SHP77 (cell line): ENCODE measurements around the gene ERFL.

ENCODE experiments used
- DNase-seq, 2 experiments: peaks; one replicate each; lab custom pipeline; 2025; lab: John Stamatoyannopoulos, UW

The ERFL gene

DNA sequence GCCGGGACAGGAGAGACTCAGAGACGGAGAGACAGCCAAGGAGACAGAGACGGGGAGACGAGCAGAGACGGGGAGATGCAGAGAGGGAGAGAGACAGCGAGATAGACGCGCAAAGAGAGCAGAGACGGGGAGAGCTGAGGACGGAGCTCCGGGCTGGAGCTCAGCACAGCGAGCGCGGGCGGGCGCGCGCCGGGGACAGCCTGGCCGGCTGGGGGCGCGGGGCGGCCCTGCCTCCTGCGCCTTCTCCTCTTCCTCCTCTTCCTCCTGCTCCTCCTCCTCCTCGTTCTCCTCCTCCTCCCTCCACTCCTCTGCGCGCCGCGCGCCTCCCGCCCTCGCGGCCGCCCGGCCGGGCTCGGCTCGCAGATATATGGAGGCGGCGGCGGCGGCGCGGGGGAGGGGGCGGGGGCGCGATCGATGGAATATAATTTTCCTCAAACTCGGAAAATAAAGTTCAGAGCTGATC is at the start of gene ERFL:
Gene ERFL (minus strand): TSS at position 229 of the 463 bp plus-strand sequence. CDS start 15,530 bp downstream, outside the sequence.
- no peak for DNase-seq

DNA sequence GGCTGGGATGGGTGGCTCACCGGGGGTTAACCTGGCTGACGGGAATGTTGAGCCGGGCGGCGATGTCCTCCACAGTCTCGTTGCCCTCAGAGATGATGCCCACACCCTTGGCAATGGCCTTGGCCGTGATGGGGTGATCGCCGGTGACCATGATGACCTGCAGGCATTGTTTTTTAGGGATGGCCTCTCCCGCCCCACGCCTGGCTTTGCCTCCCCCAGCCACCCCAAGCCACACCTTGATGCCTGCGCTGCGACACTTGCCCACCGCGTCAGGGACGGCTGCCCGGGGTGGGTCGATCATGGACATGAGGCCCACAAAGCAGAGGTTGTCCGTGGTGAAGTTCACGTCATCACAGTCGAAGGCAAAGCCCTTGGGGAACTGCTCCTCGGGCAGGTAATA is 49.7 kb upstream of the ERFL start:
- no peak for DNase-seq

DNA sequence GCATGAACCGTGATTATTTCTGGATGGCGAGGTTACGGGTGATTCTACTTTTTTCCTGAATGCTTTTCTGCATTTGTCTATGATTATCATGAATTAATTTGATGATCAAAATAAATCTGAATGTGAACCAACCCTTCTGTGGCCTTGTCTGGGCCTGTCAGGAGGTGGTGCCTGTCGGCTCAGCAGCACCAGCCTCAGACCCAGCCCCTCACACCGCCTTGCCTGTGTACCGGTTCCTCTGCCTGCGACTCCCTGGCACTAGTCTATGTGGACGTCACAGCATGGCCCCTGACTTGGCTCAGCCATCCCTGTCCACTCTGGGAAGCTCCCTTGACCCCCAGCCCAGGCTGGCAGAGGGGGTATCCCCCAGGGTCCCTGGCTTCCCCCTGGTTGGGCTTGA is 46.4 kb upstream of the ERFL start:
- DNase-seq: no peak

DNA sequence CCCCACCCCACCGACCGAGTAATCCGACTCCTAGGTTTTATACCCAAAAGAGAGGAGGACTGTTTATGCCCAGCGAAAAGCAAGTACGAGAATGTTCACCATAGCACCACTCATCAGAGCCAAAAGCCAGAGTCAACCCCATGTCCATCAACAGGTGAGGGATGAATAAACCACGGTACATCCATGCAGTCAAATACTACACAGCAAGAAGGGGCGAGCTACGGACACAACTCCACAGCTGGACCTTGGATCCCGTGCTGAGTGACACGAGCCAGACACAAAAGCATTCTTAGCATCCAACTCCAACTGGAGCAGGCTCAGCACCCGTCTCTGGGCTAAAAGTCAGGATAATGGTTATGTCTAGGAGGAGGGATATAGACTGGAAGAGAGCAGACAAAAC is 43.1 kb upstream of the ERFL start:
- DNase-seq: no peak

DNA sequence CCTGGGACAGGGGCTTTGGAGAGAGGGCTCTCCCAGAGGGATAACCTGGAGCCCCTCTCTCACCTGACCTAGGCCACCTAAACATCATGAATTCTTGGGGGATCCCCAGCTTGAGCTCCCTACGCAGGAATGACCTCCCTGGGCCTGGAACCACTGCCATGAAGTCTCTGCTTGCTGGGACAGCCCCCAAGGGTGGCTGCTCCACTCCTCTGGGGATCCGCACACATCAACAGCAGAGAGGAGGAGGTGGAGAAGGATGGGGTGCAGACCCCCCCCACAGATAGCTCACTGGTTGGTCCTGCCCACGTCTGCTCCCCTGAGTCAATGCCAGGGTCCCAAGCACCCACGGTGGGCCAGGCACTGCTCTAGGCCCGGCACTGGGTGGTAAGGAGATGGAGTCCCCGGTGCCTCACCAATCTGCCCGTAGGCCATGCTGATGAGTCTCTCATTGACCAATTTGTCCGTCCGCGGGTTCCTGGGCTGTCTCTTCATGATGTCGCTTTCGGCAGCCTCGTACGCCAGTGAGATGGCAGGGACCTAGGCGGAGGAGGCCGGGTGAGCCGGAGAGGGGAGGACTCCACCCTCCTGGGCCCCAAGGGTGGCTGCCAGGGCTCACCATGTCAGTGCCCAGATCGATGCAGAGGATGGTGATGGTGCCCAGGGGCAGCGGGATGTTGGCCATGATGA is 41.7 kb upstream of the ERFL start:
- DNase-seq: no peak

DNA sequence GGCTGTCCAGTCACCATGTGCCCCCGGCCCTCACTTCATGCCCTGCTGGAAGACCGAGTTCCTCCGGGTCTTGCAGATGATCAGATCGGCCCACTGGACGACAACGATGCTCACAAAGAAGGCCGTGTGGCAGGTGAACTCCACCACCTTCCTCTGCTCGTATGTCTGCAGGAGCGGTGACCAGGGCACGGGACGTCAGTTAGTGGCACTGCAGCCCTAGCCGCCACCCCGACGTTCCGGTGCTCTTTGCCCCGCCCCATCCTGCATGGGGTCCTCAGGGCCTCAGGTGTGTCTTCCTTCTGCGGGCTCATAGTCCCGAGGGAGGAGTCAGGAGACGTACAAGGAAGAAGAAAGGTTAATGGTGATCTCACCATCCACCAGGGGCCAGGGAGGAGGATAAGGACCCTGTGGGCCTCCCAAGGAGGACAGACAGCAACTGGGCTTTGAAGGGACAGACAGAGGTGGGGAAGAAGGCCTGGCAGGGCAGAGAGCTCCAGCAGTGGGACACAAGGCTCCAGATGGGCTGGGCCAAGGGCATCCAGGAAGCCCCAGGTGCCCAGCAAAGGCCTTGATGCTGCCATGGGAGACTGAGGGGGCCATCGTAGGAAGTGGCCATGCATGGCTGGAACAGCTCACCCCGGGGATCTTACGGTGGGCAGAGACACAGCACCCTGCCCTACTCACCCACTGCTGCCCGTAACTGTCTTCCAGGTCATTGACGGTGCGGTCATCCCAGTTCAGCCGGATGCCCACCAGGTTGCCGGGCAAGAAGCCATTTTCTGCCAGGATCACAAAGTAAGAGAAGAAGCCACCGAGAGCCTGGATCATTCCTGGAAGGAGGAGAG is 40.7 kb upstream of the ERFL start:
- no peak for DNase-seq

DNA sequence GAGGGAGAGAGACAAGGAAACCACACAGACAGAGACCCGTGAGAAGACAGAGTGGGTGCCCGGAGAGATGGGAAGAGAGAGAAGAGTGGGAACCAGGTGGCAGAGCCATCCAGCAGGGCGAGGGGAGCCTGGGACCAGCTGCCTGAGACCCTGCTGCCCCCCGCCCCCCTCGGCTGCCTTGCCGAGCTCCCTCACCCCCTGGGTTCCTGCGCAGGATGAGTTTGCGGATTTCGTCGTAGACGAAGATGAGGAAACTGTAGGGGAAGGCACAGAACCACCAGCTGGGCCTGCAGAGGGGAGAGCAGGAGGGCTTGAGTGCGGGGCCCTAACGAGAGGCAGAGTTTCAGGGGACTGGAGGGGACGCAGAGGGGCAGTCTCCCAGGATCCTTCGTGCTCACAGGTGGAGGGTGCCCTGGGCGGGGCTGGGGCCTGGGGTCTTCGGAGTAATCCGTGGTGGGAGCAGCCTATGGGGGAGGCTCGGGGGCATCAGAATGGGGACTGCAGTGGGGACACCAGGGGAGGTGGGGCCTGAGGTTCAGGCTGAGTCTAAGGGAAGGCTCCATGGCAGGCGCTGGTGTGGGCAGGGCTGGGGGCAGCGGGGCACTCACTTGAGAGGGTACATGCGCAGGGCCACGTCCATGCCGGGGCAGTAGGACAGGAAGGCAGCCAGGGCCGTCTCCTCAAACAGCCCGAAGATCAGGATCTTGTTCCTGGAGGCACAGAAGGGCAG is 39.0 kb upstream of the ERFL start:
- DNase-seq: no peak

DNA sequence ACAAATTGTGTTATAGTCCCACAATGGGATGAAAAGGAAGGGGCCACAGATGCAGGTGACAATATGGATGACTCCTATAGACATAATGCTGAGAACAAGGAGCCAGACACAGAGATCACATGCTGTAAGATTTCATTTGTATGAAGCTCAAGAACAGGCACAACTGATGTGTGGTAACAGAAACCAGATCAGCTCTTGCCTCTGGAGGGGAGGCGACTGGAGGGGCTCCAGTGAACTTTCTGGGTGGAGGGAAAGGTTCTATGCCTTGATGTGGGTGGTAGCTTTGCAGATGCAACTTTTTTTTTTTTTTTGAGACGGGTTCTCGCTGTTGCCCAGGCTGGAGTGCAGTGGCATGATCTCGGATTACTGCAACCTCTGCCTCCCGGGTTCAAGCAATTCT is 36.9 kb upstream of the ERFL start:
- DNase-seq: no peak

DNA sequence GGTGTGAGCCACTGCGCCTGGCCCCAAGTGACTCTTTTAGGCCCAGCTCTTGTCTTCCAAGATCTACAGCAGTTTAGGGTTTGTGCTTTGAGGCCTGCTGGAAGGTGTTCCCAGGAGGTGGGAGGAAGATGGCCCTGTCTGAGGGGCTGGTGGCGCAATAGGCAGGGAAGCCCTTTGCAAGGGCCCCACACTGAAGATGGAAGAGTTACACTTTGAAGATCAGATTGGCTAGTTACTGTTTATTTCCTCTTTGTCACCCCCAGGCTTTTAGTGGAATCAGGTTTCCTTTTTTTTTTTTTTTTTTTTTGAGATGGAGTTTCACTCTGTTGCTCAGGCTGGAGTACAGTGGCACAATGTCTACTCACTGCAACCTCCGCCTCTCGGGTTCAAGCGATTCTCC is 32.7 kb upstream of the ERFL start:
- no peak for DNase-seq

DNA sequence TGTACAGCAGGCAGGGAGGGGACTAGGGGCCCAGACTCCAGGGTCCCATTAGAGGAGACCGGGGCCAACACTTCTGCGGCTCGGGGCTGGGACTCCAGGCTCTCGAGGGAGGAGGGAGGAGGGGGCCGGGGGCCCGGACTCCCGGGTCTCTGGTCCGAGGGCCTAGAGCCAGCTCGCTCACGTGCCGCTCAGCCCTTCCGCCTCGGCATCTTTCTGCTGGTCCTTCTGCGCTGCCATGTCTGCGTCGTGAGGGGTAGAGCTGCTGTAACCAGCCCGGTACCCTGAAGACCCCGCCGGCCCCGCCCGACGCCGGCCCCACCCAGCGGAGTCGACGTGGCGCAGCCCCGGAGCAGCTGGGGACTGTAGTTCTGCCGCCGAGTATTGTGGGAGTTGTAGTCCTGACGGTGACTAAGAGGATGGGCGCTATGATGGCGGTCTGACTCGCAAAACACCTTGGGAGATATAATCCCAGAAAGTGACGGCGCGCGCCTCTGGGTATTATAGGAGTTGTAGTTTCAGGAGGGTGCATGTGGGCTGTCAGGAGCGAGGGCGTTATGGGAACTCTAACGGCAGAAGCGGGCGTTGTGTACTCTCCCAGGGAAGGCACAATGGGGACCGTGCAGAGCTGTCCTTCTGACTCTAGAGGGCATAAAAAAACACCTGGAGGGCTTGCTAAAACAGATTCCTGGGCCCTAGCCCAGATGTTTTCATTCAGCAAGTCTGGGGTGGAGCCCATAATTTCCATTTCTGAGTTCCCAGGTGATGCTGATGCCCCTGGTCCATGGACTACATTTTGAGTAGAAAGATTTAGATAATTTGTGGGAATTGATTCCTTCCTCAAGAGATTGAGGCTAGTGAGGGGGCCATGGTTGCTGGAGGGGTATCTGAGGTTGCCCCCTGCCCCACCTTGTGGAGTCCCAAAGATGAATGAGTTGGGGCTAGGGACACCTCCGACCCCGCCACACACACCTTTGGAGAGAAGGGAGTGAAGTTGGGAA is 31.1 kb upstream of the ERFL start, which contains the start of gene RABAC1:
Gene RABAC1 (minus strand): TSS at position 266 of the 998 bp plus-strand sequence. CDS start 29 bp downstream, at position 237.
- DNase-seq: peak; percentile 90 to 92

DNA sequence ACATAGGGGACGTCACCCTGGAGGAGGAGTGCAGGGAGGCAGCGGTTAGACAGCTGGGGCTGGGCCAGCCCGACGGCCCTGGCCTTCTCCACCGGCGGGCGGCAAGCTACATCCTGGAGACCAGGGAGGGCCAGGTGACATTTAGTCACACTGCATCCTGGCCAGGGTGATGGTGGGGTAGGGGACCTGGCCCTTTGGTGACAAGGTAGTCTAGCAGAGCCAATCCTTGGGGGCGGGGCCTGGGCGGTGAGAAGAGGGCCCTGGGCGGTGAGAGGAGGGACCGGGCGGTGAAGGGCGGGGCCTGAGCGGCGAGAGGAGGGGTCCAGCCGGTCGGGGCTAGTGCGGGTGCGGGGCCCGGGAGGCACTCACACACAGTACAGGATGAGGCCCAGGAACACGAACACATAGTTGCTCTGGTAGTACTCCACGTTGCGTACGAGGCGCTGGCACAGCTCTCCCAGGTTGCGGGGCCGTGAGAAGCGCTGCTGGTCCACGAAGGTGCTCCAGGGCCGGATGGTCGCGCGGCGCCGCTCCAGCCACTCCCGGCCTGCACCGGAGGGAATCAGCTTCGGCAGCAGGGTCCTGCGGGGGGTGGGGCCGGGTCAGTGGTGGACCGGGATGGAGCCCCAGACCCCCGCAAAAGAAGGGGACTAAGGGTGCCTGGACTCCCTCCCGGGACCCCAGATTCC is 30.3 kb upstream of the ERFL start:
- DNase-seq: peak; percentile 73 to 83

DNA sequence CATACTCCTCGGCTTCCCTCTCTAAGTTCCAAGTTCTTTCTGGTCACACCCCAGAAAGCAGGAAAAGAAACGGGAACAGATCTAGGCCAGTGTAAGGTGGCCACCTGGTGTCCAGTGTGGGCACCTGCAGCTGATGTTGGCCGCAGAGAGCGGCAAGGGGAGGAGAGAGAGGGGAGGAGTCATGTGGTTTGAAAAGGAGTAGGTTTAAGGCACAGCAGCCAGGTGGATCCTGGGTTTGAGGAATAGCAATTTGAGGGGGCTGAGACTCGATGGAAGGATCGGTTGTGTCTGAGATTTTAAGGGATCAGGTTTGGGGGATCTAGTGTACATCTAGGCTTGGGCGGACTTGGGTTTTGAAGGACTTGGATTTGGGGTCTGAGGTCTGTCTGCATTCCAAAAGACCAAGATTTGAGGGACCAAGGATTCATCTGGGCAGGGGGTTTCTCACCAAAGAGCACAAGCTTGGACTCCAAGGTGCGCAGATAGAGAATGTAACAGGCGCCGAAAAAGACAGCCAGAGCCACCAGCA is 29.7 kb upstream of the ERFL start:
- DNase-seq: peak; percentile 74 to 75

DNA sequence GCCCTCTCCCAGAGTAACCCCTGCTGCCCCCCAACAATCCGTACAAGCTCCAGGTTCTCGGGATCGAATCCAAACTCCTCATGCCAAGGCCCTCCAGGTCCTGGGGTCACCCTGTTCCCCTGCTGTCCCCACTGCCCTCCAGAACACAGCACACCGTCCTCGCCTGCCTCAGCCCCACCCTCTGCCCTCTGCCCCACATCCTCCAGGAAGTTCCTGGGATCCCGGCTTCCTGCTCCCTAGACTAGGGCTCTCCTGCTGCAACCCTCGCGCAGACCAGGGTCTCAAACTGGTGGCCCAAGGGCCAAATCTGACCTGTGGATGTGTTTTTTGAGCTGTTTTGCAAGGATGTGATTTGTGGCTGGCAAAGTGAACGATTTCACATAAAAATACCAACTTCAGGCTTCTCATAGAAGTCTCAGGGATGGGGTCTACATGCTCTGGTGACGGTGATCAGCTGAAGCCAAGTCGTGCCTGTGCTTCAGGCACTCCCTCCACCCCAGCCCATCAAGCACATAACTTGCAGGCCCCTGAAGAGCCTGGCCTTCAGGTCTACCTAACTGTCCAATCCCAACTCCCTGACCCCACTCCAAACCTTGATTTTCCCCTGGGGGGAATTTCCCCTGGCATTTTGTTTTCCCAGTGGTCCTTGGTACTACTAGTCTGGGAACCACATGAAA is 29.1 kb upstream of the ERFL start:
- no peak for DNase-seq

DNA sequence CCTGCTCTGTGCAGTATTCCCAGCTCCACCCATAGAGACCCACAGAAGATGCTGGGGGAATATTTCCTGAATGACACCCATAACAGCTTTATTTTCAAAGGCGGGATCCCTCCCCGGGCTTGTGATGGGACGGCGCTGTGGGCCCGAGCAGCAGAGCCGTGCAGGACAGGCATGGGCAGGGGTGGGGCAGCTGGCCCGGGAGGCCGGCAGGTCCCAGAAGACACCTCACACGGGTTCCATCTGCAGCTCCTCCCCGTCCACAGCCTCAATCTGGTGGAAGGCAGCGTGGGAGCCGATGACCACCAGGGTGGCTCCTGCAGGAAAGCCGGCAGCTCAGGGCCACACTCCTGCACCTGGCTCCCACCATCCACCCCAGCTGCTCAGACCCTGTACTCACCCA is 28.4 kb upstream of the ERFL start:
- DNase-seq: no peak

DNA sequence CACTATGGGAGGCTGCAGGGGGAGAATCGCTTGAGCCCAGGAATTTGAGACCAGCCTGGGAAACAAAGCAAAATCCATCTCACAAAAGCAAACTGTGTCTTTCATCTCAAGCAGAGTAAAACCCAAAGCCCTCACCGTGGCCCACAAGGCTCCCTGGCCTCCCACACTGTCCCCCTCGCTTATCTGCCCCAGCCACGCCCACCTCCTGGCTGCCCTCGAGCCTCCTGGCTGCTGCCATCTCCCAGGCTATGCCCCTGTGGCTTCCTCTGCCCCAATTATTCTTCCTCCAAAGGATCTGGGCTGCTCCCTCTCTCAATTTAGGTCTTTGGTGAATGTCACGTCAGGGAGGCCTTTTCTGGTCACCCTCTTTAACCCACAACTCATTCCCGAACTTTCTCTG is 27.3 kb upstream of the ERFL start:
- no peak for DNase-seq

DNA sequence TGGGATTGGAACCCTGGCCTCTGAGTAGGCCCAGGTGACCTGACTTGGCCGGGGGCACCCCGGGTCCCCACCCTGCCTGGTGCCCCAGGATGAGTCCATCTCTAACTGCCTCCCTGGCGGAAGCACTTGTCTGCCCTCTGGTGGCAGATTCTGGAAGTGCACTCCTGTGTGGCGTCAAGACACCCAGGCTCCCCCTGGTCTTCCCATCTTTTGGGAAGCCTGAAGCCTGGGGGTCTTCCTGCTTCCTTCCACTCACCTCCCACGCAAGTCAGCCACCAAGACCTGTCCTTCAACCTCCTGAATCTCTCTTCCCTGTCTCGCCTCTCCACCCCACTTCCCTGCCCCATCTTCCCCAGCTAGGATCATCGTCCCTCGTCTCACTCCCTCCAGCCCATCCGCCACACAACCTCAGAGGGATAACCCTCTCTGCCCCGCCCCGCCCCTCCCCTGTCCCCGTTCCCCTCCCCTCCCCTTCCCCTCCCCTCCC is 23.5 kb upstream of the ERFL start:
- DNase-seq: peak; percentile 35 to 67

DNA sequence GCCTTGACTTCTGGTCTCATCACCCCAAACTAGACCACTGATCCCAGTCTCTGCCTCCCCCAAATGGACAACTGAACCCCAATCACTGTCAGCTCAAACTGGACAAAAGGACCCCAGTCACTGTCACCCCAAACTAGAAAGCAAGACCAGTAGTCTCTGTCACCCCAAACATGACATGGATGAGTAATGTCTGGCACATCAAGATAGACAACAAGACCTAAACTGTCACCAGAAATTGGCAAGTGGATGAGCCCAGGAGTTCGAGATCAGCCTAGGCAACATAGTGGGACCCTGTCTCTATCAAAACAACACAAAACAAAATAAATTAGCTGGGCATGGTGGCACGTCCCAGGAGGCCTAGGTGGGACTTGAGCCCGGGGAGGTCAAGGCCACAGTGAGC is 18.8 kb upstream of the ERFL start:
- no peak for DNase-seq

DNA sequence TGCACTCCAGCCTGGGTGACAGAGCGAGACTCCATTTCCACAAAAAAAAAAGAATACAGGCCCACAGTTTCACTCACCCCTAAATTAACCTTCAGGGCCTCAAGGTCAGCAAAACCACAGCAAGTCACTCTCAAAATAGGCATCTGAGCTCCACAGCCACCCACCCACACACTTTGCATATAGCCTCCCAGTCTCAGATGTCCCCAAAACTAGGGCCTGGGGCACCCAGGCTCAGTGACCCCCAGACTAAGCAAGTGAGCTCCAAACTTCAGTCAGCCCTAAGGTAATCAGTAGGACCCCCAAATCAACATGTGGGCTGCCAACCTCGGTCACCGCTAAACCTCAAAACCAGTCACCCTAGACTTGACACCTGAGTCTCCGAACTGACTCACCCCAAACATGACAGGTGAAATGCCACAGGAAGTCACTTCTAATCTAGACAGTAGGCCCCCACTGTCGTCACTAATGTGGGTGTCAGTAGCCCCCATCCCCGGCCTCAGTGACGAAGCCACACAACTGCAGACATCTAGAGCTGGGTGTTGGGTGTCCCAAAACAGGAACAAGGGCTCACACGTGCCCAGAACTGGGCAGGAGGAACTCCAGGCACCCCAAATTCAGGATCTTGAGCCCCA is 17.0 kb upstream of the ERFL start:
- no peak for DNase-seq

DNA sequence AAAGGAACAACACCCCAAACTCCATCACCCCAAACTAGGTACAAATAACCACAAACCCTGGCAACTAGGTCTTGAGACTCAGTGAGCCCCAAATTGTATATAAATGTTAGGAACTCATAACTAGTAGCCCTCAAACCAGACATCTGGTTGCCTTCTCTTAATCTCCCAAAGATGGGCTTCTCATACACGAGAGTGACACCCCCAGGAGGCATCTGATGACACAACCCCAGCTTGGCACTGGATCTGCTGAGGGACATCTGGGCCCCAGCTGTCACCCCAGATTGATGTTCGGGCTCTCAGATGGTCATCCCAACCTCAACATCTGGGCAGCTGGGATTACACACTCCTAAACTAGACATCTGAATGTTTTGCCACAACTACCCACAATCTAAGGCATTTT is 16.1 kb upstream of the ERFL start:
- no peak for DNase-seq
